Esophagus squamous epithelium (tissue), 4 donors: ENCODE measurements around the gene SIGLEC10.

Experiments used
- CTCF ChIP-seq, 6 experiments: fragments of 450-650 bp in 4 of 6; fragments of 200-600 bp in 2 of 6; sonication (generic) in 2 of 6; IDR thresholded peaks; one replicate each; pipeline ENCODE4 v1.5.1; 2016 to 2019; ENCODE audit warnings: antibody characterized with exemption in 6 of 6, mild to moderate bottlenecking in 4 of 6, moderate library complexity in 4 of 6
- POLR2A ChIP-seq, 4 donors: fragments of 450-650 bp; IDR thresholded peaks; one replicate each; pipeline ENCODE4 v1.6.1; 2017; ENCODE audit warnings: antibody characterized with exemption in 4 of 4, mild to moderate bottlenecking in 4 of 4, moderate library complexity in 3 of 4

GRCh38 chr19:51380379-51380778, 37.1 kb downstream of the SIGLEC10 start:
- TF ChIP-seq POLR2A (IDR thresholded peaks at IDR 0.05) (no peak), CTCF (IDR thresholded peaks at IDR 0.05) (no peak)
